Left lobe of liver (tissue), 2 donors: ENCODE results near the gene CT55. TPM values are rescaled to one million over a fixed set of nuclear protein-coding genes. Genes with fewer than 3 reads are reported as not detected.
A peak's percentile ranks its signal among the peaks of the same experiment; 100 is the strongest.
"Not testable (repeated sequence)": the region's sequence is repeated elsewhere in the genome, so short reads cannot be mapped to it uniquely, and the experiment has no call there.

Source experiments
- ATAC-seq: fragments of 200-7000 bp; cut with Tn5 transposase; one replicate; pipeline ENCODE4 v1.9.1; 2020; ENCODE audit warnings: mild to moderate bottlenecking, moderate library complexity
- DNase-seq: peaks from one replicate; pipeline ENCODE4 v3.0.0-alpha.2; 2020; ENCODE audit warnings: low spot score
- total RNA-seq: library from RNA; stranded (reverse); gene quantifications from one replicate; pipeline ENCODE4 v1.2.1, GENCODE V29; 2021
- donor health status: DM: no; HTN: no; CAD: no; lungs with moderate emphysema.
- donor health status: DM: no; HTN: yes; CAD: no.

The CT55 gene
- total RNA-seq, result not detected

DNA sequence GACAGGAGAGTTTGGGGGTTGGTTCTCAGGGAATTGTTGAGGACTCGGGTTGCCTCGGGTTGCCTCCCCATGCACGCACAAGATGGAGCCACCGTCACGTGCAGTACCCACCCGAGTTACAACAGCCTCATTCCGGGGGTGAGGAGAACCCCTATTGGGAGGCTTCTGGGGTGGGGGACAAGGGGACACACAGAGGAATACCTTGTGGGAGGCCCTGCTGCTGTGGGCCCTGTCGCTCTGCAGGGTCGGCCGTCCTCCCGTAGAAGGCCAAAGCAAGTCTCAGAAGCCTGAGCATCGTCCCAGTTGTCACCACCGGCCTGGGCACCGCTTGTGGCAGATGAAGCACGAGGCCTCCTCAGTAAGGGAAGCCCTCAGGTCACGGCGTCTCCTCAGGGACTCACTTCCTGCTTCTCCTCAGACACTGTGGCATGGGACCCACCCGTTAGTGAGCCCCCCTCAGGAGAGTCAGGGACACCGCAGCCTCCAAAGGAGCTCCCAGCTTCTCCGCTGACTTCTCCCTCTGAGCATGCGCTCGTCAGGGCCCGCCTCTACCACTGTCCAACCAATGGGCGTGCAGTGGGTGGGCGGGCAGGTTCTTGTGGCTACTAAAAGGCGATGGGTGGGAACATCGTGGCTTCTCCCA lies at the start of gene CT55:
Gene CT55, minus strand, starts transcription at position 522 of the 643 bp plus-strand sequence. Its CDS starts 227 bp downstream, at position 295.
- DNase-seq (no peak), ATAC-seq (no peak)

DNA sequence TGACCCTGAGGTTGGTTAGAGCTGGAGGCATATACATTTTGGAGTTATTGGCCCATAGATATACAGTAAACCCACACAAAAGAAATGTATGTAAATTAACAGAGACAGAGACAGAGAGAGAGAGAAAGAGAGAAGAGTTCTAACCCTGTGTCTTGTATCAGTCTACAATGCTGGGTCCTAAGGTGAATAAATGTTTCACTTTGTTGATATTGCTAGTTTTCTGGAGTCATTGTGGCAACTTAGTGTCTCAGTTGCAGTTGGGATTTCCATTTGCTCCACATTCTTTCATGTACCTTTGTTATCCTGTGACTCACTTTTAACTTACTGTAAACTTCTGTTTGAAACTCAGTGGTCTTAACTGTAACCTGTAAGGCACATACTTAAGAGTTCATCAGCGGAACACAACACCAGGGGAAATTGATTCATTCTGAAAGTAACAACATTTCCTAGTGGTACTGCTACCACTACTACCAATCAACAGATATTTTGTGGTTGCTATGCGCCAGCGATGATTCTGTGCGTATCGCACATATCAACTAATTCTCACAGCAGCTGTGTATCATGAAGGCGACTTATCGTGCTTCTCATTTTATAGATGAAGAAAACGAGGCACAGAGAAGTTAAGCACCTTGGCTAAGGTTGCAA lies 42.1 kb upstream of the CT55 start:
- no peak for ATAC-seq
- DNase-seq, result no peak

- DNase-seq, result peak; percentile 47
- not testable (repeated sequence) for ATAC-seq
Measured at GRCh38 chrX:135206427-135206826, 35.2 kb upstream of the CT55 start.

GRCh38 chrX:135200297-135200696 lies 29.1 kb upstream of the CT55 start:
- no peak for DNase-seq

GRCh38 chrX:135194684-135195083 lies 23.5 kb upstream of the CT55 start:
- ATAC-seq (no peak), DNase-seq (no peak)

More at GRCh38 chrX:135200297-135200696, 29.1 kb upstream of the CT55 start:
- ATAC-seq, result no peak

DNA sequence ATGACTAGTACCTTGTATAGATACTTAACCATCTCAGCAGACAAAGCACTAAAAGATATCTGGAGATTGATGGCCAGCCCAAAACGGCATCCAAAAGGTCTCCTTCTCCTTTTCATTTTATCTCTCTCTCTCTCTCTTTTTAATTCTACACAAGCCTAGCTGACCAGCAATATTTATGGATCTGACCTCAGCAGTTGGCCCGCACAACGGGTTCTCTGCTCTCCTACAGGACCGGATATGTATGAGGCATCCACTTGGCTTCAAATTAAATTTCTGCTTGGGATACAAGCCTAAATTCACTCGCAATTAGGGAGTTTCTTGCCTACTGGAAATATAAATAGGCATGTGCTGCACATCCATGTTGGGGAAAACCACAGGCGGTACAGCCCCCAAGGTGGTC lies 22.5 kb upstream of the CT55 start:
- ATAC-seq (no peak), DNase-seq (no peak)

- no peak for ATAC-seq
- no peak for DNase-seq
Measured at GRCh38 chrX:135191838-135192237, 20.6 kb upstream of the CT55 start.

DNA sequence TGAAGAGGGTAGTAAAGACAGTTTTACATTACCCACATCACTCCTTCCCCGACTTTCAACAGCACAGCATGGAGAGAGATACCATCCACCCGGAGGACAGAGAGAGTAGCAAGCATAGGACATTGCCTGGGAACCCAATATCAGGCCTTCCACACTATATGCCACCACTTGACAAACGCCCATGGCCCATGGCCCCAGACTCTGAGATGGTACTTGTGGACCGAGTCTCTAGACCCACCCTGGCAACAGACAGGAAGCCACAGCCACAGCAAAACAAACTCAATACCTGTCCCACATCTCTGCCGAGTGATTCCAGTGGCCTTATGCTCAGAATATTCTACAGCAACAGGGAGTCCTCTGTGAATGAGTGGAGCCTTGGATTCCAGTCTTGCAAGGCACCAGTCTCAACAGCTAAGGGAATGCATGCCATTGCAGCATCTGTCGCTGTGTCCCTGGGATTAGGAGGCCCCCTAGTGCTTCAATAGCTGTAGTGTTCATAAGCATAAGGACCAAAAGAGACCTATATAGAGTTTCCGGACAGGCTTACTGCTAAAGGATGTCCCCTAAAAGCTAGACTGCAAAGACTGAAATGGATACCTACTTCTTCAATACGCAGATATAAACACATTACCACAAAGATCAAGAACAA lies 14.7 kb upstream of the CT55 start:
- ATAC-seq (peak; percentile 85), DNase-seq (no peak)

DNA sequence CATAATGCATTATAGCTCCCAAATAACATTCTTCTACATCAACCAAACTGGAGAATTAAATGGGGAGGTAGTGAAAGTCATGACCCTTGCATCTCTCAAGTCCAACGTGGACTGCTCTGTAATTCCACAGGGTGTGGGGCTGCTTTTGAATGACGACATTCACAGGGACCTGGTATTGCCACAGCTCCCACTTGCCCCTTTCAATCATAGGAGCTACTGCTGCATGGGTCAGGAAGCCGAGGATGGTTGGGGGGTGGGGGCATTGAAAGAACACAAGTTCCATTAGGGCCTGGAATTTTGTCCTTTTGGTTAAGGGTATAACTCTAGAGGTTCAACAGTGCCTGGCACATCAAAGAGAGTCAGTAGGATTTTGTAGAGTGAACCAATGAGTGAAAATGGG lies 7.4 kb upstream of the CT55 start:
- ATAC-seq (no peak), DNase-seq (no peak)

GRCh38 chrX:135170468-135170867 lies 730 bp downstream of the CT55 start:
- ATAC-seq (no peak), DNase-seq (no peak)

GRCh38 chrX:135169534-135169933 lies 1.7 kb downstream of the CT55 start:
- DNase-seq, ATAC-seq: not testable (repeated sequence)

DNA sequence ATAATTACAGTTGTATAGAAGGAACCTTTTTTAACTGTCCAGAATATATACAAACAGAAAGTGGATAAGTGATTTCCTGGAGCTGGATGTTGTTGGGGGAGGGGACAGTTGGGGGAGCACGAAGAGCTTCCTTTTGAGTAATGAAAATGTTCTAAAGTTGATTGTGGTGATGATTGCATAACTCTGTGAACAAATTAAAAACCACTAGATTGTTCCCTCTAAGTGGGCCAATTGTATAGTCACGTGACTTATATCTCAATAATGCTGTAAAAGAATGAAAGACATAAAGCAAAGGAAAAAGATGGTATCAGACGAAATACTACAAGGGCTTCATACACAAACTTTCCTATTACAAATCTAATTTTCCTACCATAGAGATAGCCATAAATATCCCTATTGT lies 2.7 kb downstream of the CT55 start:
- ATAC-seq, result no peak
- DNase-seq, result no peak

- not testable (repeated sequence) for DNase-seq, ATAC-seq
Measured at GRCh38 chrX:135154688-135155087, 16.5 kb downstream of the CT55 start.

DNA sequence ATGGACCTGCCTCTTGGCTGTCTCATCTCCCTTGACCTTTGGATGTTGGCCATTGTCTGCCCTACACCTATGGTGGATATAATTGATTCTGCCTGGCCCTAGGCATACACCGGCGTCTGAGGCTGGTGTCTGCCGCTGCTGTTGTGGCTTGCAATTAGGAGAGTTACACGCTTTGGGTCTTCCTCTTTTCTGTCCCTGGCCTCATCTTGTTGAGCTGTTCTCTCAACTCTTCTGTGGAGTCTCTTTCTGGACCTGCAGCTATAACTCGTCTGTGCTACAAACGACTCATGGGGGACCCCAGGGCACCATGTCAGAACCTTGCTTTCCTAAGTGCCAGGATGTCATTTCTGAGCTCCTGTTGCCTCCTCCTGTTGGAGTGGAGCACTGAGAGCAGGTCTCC lies 45.1 kb downstream of the CT55 start:
- not testable (repeated sequence) for DNase-seq, ATAC-seq

- ATAC-seq, DNase-seq: not testable (repeated sequence)
Measured at GRCh38 chrX:135120056-135120576, 51.1 kb downstream of the CT55 start, which contains the start of gene ETDB. Gene ETDB, minus strand, starts transcription at chrX:135120526. Its CDS starts 1,265 bp downstream, at chrX:135119261.

GRCh38 chrX:135116064-135116463 lies 55.1 kb downstream of the CT55 start:
- ATAC-seq, DNase-seq: not testable (repeated sequence)

- DNase-seq (no peak), ATAC-seq (no peak)
Measured at GRCh38 chrX:135114392-135114791, 56.8 kb downstream of the CT55 start.

DNA sequence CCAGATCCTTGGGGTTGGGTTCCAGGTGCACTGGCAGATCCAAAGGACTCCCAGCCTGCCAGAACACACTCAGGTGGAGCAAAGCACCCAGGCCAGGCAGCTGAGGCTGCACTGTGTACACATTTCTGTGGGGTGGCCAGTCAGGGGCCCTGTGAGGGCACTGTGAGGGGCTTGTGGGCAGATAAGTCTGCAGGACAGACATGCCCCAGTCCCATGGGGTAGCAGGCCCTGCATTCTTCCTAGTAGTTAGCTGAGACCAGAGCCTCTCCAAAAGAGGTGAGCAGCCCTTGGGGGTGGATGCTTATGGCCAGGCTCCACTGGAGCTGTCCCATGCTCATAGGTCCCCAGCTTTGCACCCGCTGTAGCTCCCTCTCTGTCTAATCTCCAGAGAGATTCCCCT lies 58.5 kb downstream of the CT55 start:
- no peak for DNase-seq

DNA sequence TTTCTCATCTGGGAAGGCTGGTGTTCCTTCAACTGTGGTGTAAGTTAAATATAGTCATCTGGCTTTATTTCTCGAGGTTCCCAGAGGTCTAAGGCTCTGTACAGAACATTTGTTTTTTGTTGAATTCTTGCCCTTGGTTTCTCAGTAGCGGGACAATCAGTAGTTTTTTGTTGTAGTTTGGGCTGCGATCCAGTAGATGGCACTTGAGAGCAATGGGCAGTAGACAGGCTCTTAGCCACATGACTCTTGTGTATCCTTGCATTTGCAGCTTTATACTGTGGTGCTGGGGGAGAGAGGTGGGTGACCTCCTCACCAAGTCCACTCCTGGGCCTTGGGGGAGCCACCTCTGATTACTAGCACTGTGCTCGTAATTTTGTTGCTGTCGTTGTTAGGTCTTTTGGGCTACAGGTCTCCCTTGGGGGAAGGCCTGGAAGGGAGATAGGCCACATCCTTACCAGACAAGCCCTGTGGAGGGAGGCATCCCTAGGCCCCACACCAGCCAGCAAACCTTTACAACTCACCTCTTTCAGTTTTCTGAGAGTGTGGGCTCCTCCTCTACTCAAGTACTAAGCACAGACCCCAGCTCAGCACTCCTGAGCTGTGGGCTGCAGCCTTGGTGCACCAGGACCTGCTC lies 59.0 kb downstream of the CT55 start:
- DNase-seq, result no peak
- ATAC-seq, result peak; percentile 84

More for the DNA sequence above, 58.5 kb downstream of the CT55 start:
- ATAC-seq, result no peak

DNA sequence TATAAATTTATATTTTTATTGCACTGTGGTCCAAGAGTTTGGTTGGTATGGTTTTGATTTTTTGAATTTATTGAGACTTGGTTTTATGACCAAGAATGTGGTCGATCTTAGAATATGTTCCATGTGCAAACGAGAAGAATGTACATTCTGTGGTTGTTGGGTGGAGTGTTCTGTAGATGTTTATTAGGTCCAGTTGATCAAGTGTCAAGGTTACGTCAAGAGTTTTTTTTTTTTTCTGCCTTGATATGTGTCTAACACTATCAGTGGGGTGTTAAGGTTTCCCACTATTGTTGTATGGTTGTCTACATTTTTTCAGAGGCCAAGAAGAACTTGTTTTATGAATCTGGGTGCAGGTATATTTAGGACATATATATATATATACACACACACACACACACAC lies 61.6 kb downstream of the CT55 start:
- DNase-seq (no peak), ATAC-seq (no peak)
